ENCODE results near the gene NOP14.

- TF ChIP-seq CTCF (IDR thresholded peaks at IDR 0.05; ENCODE audit: insufficient read depth, low read length) = no peak
- TF ChIP-seq POLR2AphosphoS5 (IDR thresholded peaks at IDR 0.05; ENCODE audit: low read depth) = no peak
- no peak for TF ChIP-seq REST (IDR thresholded peaks at IDR 0.05; ENCODE audit: insufficient replicate concordance, low read depth)
- no peak for TF ChIP-seq GABPA (IDR thresholded peaks at IDR 0.05; ENCODE audit: low read depth)
- no peak for TF ChIP-seq SPI1 (IDR thresholded peaks at IDR 0.05; ENCODE audit: borderline replicate concordance, low read depth)
Measured at GRCh38 chr4:2911868-2912267, 51.3 kb downstream of the NOP14 start.
